Measurements from ENCODE around the gene DIP2C.

Gene DIP2C

DNA sequence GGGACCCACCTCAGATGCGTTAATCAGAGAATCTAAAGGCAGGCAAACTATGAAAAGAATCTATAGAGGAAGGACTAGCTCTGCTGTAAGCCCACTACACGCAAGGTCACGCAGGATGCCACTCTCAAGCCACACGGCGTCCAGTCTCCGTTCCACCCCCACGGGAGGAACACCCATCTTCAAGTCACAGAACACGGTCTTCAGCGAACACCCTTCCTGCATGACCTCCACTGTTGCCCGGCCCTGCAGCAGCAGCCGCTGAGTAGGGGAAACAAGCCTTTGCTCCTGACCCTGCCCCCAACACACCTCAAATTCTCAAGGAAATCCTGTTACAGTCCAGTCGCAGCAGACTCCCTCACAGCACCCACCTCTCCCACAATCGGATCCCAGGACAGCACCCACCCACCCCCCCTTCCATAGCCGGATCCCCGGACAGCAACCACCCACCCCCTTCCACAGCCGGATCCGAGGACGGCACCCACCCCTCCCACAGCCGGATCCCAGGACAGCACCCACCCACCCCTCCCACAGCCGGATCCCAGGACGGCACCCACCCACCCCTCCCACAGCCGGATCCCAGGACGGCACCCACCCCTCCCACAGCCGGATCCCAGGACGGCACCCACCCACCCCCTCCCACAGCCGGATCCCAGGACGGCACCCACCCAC, 133.7 kb downstream of the DIP2C start:
- TF ChIP-seq L3MBTL2 (conservative IDR thresholded peaks at IDR 0.05) (no peak), ZNF384 (IDR thresholded peaks at IDR 0.05) (no peak), FOXA1 (IDR thresholded peaks at IDR 0.05) (no peak), NFRKB (IDR thresholded peaks at IDR 0.05) (no peak), ELF4 (IDR thresholded peaks at IDR 0.05) (no peak)
- no peak for DNase-seq (ENCODE audit: extremely low spot score)
- ChIA-PET CTCF (no interaction called here), POLR2A (no interaction called here)

DNA sequence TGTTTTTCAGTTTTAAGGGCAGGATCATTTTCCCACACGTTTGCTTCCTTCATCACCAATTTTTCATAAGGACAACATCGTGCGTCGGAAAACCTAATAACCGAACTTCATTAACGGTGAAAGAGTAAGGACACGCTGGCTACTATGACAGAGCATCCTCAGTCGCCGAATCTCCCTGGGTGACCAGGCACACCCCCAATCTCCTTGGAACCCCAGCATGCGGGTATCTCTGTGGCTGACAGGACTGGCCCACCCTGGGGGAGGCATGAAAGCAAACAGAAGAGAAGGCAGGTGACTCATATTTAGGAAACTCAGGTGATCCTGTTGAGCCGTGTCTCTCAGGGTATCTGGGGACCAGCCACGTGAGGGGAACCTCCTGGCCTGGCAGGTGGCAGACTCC, 134.2 kb downstream of the DIP2C start:
- ChIA-PET CTCF (no interaction called here), POLR2A (no interaction called here)
- TF ChIP-seq FOXK2 (IDR thresholded peaks at IDR 0.05) (no peak), SUZ12 (IDR thresholded peaks at IDR 0.05) (no peak), HDGF (IDR thresholded peaks at IDR 0.05; ENCODE audit: borderline replicate concordance) (no peak), L3MBTL2 (conservative IDR thresholded peaks at IDR 0.05) (no peak), TARDBP (IDR thresholded peaks at IDR 0.05) (no peak), SP1 (IDR thresholded peaks at IDR 0.05) (no peak), BHLHE40 (IDR thresholded peaks at IDR 0.05; ENCODE audit: borderline replicate concordance) (no peak), FOXM1 (IDR thresholded peaks at IDR 0.05; ENCODE audit: borderline replicate concordance) (no peak), ZNF384 (IDR thresholded peaks at IDR 0.05) (no peak), LEF1 (IDR thresholded peaks at IDR 0.05; ENCODE audit: borderline replicate concordance) (no peak), NFRKB (IDR thresholded peaks at IDR 0.05) (no peak), FOXA1 (IDR thresholded peaks at IDR 0.05) (no peak), ARNT (IDR thresholded peaks at IDR 0.05) (no peak), ELF4 (IDR thresholded peaks at IDR 0.05) (no peak), CTBP1 (IDR thresholded peaks at IDR 0.05; ENCODE audit: borderline replicate concordance) (no peak)
- TF ChIP-seq, protein P1, sequence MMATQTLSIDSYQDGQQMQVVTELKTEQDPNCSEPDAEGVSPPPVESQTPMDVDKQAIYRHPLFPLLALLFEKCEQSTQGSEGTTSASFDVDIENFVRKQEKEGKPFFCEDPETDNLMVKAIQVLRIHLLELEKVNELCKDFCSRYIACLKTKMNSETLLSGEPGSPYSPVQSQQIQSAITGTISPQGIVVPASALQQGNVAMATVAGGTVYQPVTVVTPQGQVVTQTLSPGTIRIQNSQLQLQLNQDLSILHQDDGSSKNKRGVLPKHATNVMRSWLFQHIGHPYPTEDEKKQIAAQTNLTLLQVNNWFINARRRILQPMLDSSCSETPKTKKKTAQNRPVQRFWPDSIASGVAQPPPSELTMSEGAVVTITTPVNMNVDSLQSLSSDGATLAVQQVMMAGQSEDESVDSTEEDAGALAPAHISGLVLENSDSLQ (IDR thresholded peaks at IDR 0.05) = no peak
- no peak for DNase-seq (ENCODE audit: extremely low spot score)

DNA sequence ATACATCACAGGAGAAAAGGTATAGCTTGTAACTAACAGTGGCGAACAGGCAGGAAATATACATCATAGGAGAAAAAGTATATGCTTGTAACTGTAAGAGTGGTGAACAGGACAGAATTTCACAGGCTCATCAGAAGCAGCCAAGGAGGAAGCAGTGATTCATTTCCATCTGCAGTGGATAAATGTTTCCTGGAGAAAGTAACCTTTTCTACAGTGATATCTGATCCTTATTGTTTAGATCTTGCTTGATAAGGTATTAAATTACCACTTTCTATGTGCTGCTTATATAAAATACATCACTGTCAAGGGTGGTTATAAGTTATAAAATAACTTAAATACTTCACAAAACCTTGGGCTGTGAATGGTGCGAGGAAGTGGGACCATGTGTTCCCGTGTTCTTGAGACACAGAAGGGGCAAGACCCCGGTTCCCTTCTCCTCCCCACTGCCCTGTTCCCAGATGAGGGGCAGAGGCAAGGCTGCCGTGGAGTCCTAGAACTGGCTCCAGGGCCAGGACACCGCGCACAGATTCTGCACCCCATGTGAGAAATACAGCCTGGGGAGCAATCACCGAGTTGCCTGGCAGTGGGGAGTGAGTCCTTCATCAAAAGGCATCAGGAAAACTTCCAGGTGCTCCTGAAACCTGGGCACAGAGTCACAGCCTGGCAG, 135.2 kb downstream of the DIP2C start:
- DNase-seq (ENCODE audit: extremely low spot score) = no peak
- POLR2A ChIA-PET = no interaction called here
- TF ChIP-seq ELF4 (IDR thresholded peaks at IDR 0.05) (no peak), SP1 (IDR thresholded peaks at IDR 0.05) (no peak), LEF1 (IDR thresholded peaks at IDR 0.05; ENCODE audit: borderline replicate concordance) (no peak), HDGF (IDR thresholded peaks at IDR 0.05; ENCODE audit: borderline replicate concordance) (no peak), FOXM1 (IDR thresholded peaks at IDR 0.05; ENCODE audit: borderline replicate concordance) (no peak), SUZ12 (IDR thresholded peaks at IDR 0.05) (no peak), FOXA1 (IDR thresholded peaks at IDR 0.05) (no peak), ARNT (IDR thresholded peaks at IDR 0.05) (no peak), L3MBTL2 (conservative IDR thresholded peaks at IDR 0.05) (no peak), BHLHE40 (IDR thresholded peaks at IDR 0.05; ENCODE audit: borderline replicate concordance) (no peak), ZNF384 (IDR thresholded peaks at IDR 0.05) (no peak), CTBP1 (IDR thresholded peaks at IDR 0.05; ENCODE audit: borderline replicate concordance) (no peak), NFRKB (IDR thresholded peaks at IDR 0.05) (no peak), FOXK2 (IDR thresholded peaks at IDR 0.05) (no peak), TARDBP (IDR thresholded peaks at IDR 0.05) (no peak)
- TF ChIP-seq, protein P1 (IDR thresholded peaks at IDR 0.05) = no peak
- CTCF ChIA-PET = no interaction called here

DNA sequence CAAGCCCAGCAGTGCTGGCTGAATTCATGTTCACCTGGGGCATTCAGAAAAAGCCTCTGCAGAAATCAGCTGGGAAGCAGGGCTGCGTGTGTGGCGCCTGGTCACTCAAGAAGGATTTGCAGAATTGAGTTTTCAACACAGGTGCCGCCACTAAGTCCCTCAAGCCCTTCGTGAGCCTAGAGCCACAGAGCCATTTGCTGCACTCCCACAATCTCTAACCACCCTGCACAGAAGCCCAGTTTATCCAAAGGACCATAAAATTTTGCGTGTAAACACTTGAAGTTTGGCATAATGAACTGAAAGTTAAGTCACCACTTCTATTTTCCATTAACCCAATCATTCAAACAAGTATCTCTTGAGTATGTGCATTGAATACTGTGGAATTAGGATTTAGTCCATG, 136.2 kb downstream of the DIP2C start:
- no peak for DNase-seq (ENCODE audit: extremely low spot score)
- TF ChIP-seq BHLHE40 (IDR thresholded peaks at IDR 0.05; ENCODE audit: borderline replicate concordance) (no peak), FOXA1 (IDR thresholded peaks at IDR 0.05) (no peak)
- CTCF ChIA-PET = no interaction called here
- POLR2A ChIA-PET = no interaction called here

DNA sequence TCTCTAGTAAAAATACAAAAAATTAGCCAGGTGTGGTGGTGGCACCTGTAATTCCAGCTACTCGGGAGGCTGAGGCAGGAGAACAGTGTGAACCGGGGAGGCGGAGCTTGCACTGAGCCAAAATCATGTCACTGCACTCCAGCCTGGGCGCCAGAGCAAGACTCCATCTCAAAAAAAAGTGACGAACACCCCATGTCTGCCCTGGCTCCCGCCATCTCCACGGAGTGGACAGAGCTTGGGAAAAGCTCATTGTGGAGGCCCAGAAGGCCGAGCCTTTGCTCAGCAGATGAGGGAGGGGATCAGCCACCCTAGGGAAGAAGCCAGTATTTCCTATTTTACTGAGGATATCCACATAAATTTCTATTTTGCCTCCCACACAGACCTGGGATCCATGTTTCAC, 136.8 kb downstream of the DIP2C start:
- no peak for DNase-seq (ENCODE audit: extremely low spot score)
- CTCF ChIA-PET = no interaction called here
- TF ChIP-seq HDGF (IDR thresholded peaks at IDR 0.05; ENCODE audit: borderline replicate concordance) (no peak), FOXA1 (IDR thresholded peaks at IDR 0.05) (no peak)
- POLR2A ChIA-PET = no interaction called here

DNA sequence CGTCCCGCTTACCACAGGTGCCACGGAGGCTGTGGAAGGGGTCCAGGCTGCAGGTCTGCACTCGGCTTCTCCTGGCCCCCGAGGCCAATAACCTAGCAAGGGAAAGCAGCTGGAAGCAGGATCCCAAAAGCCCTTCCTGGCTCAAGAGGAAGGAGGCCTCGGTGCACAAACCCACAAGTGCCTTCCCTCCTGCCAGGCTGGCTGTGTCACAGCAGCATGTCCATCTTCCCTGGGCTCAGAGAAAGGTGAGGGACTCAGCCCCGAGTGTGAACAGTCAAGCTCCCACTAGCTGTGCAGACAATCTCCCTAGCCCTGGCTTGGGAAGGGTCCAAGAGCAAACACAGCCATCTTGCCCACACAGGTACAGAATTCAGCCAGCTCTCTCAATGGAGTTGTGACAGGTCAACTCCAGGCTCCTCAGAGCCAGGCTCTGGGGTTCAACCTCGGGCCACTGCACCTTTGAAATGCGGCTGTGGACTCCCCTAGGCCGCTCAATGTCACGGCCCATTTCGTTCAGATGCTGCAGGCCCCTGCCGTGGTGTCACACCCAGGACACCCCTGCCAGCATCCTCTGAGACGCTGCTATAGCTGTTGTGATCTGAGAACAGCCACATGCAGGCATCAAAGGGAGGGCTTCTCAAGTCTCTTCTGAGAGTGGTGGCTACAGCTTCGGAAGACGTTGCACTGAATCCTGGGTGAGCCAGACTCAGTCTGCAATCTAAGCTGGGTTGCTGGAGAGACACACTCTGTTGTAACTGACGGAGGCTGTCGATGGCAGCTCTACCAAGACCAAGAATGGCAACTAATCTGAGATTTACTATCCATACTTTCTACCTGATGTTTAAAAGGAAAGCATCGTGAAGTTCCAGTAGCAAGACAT, 137.9 kb downstream of the DIP2C start:
- ChIA-PET POLR2A (no interaction called here), CTCF (no interaction called here)
- DNase-seq (ENCODE audit: extremely low spot score) = no peak
- TF ChIP-seq FOXK2 (IDR thresholded peaks at IDR 0.05) (no peak), TARDBP (IDR thresholded peaks at IDR 0.05) (no peak)

All from HEK293T (cell line).